GM12878 (cell line): ENCODE measurements around the gene WFDC13. TPM values are rescaled to one million over a fixed set of nuclear protein-coding genes. Genes with fewer than 3 reads are reported as not detected.

ENCODE experiments used
- ATAC-seq: fragments of 200-7000 bp; cut with Tn5 transposase; 3 replicates; pipeline ENCODE4 v1.9.1; 2020; ENCODE audit warnings: mild to moderate bottlenecking, moderate library complexity
- BruUV-seq: library from RNA; stranded (reverse); fragments of 400-500 nt; replicated peaks from 2 replicates; lab custom pipeline; 2021; lab: Mats Ljungman, UMichigan
- CTCF ChIA-PET: fragments of 300-600 bp; sonication (Branson Sonifier 250); formaldehyde crosslinking; extraction: SDS; loops from one replicate; lab custom pipeline; 2021; ENCODE audit warnings: inconsistent platforms; lab: Yijun Ruan, JAX
- POLR2A ChIA-PET: fragments of 350-600 bp; formaldehyde crosslinking; extraction: SDS; loops from one replicate; lab custom pipeline; 2021; ENCODE audit warnings: inconsistent platforms; lab: Charles Lee
- RAD21 ChIA-PET: fragments of 300-600 bp; sonication (Branson Sonifier 250); formaldehyde crosslinking; loops from one replicate; lab custom pipeline; 2023; ENCODE audit warnings: antibody characterized with exemption; ENCODE audit not compliant: unreplicated experiment; lab: Charles Lee
- SMC1A ChIA-PET: fragments of 300-600 bp; sonication (Branson Sonifier 250); formaldehyde crosslinking; loops from one replicate; lab custom pipeline; 2023; ENCODE audit not compliant: unreplicated experiment, uncharacterized antibody; lab: Charles Lee
- DNase-seq: peaks from one replicate; pipeline ENCODE4 v3.0.0-alpha.2; 2011; ENCODE audit warnings: low read depth, low spot score
- FAIRE-seq: peaks from 3 replicates; lab custom pipeline; 2011; peaks lifted over from hg19 to GRCh38; lab: Jason Lieb, UNC
- H2AFZ ChIP-seq: 2 replicates; pipeline ENCODE4 v1.6.0; 2011; ENCODE audit warnings: low read depth, low read length, control low read depth; ENCODE audit not compliant: control insufficient read depth
- H3K27ac ChIP-seq: 2 replicates; pipeline ENCODE4 v1.5.1; 2011; ENCODE audit warnings: control low read depth; ENCODE audit not compliant: control insufficient read depth, insufficient read depth
- H3K27me3 ChIP-seq, 2 experiments: replicated peaks in 1 of 2; 2 replicates each; pipeline versions ENCODE4 v1.6.0 to v1.6.1; 2011; ENCODE audit warnings: low read length in 1 of 2; ENCODE audit not compliant: control insufficient read depth in 2 of 2, insufficient read depth in 2 of 2
- H3K36me3 ChIP-seq, 2 experiments: 2 replicates each; pipeline ENCODE4 v1.5.1; 2011; ENCODE audit warnings: low read length in 1 of 2; ENCODE audit not compliant: control insufficient read depth in 2 of 2, insufficient read depth in 2 of 2
- H3K4me1 ChIP-seq: 2 replicates; pipeline ENCODE4 v1.6.1; 2011; ENCODE audit warnings: mild to moderate bottlenecking, low read length, moderate library complexity, mixed read lengths; ENCODE audit not compliant: control insufficient read depth, insufficient read depth
- H3K4me2 ChIP-seq: 2 replicates; pipeline ENCODE4 v1.6.0; 2011; ENCODE audit warnings: control low read depth; ENCODE audit not compliant: control insufficient read depth, insufficient read depth
- H3K4me3 ChIP-seq: fragments of 200-600 bp; sonication (generic); 2 replicates; pipeline ENCODE4 v1.5.1; 2016
- H3K79me2 ChIP-seq: 2 replicates; pipeline ENCODE4 v1.6.0; 2011; ENCODE audit warnings: low read length; ENCODE audit not compliant: control insufficient read depth, insufficient read depth
- H3K9ac ChIP-seq: 2 replicates; pipeline ENCODE4 v1.8.0; 2011; ENCODE audit warnings: low read length, control low read depth, mixed read lengths; ENCODE audit not compliant: control insufficient read depth, insufficient read depth
- H3K9me3 ChIP-seq: replicated peaks from 3 replicates; pipeline ENCODE4 v1.5.1; 2011; ENCODE audit warnings: mild to moderate bottlenecking, low read length; ENCODE audit not compliant: control insufficient read depth, insufficient read depth
- H4K20me1 ChIP-seq: 2 replicates; pipeline ENCODE4 v1.6.0; 2011; ENCODE audit not compliant: control insufficient read depth, insufficient read depth
- BACH1 ChIP-seq: fragments of 450-650 bp; IDR thresholded peaks from 2 replicates; pipeline ENCODE4 v1.6.1; 2017; ENCODE audit warnings: mild to moderate bottlenecking, borderline replicate concordance
- CUX1 ChIP-seq: IDR thresholded peaks from 2 replicates; pipeline ENCODE4 v1.6.1; 2012; ENCODE audit warnings: improper control_type of control experiment, low read depth, low read length; ENCODE audit not compliant: insufficient replicate concordance
- EP300 ChIP-seq, 2 experiments: fragments of 150-350 bp in 1 of 2; IDR thresholded peaks; 2 replicates each; pipeline ENCODE4 v1.6.1; 2011 to 2012; ENCODE audit warnings: low read depth in 2 of 2, low read length in 2 of 2, borderline replicate concordance in 1 of 2, improper control_type of control experiment in 1 of 2, inconsistent platforms in 1 of 2; ENCODE audit not compliant: control insufficient read depth in 1 of 2
- ESRRA ChIP-seq: IDR thresholded peaks from 2 replicates; pipeline ENCODE4 v1.6.1; 2012; ENCODE audit warnings: mild to moderate bottlenecking, low read length, improper control_type of control experiment
- FOXM1 ChIP-seq: IDR thresholded peaks from 2 replicates; pipeline ENCODE4 v1.6.1; 2012; ENCODE audit warnings: low read depth, mild to moderate bottlenecking, inconsistent platforms, low read length, moderate library complexity
- PBX3 ChIP-seq: IDR thresholded peaks from 2 replicates; pipeline ENCODE4 v1.6.1; 2011; ENCODE audit warnings: mild to moderate bottlenecking, low read depth, low read length, moderate library complexity; ENCODE audit not compliant: insufficient replicate concordance
- POLR2AphosphoS5 ChIP-seq: IDR thresholded peaks from 2 replicates; pipeline ENCODE4 v1.6.1; 2011; ENCODE audit warnings: mild to moderate bottlenecking, low read length, inconsistent platforms
- RELB ChIP-seq: fragments of 450-650 bp; IDR thresholded peaks from 2 replicates; pipeline ENCODE4 v1.6.1; 2017; ENCODE audit warnings: low read depth, mild to moderate bottlenecking, moderate library complexity
- REST ChIP-seq: IDR thresholded peaks from 2 replicates; pipeline ENCODE4 v1.6.1; 2012; ENCODE audit warnings: mild to moderate bottlenecking, low read depth, low read length
- SIN3A ChIP-seq: IDR thresholded peaks from 2 replicates; pipeline ENCODE4 v1.6.1; 2012; ENCODE audit warnings: low read depth, low read length, improper control_type of control experiment
- TARDBP ChIP-seq: IDR thresholded peaks from 2 replicates; pipeline ENCODE4 v1.6.1; 2016; ENCODE audit warnings: borderline replicate concordance
- ZNF207 ChIP-seq: fragments of 450-650 bp; IDR thresholded peaks from 2 replicates; pipeline ENCODE4 v1.6.1; 2014; ENCODE audit warnings: antibody characterized with exemption, mild to moderate bottlenecking, borderline replicate concordance
- WGBS: methylation state at CpG from one replicate; pipeline ENCODE4 v1.1.6; 2016; ENCODE audit warnings: low lambda C conversion rate; ENCODE audit not compliant: insufficient replicate concordance, insufficient coverage; ENCODE audit errors: missing lambda C conversion rate; 5-methylcytosine and 5-hydroxymethylcytosine counted together
- in situ Hi-C: fragments of 300-500 bp; cut with MboI; formaldehyde crosslinking; loops from 9 replicates; pipeline ENCODE4 v1.14.3; 2018; ENCODE audit warnings: mixed read lengths
- intact Hi-C: fragments of 100-400 bp; cut with micrococcal nuclease; formaldehyde crosslinking; loops from one replicate; pipeline ENCODE4 v1.14.2; 2022; ENCODE audit not compliant: unreplicated experiment
- polyA plus RNA-seq, 11 experiments: library from polyadenylated mRNA; depleted of rRNA in 4 of 11; unstranded in 6 of 11; stranded (reverse) in 5 of 11; fragments of >200 nt; fragmentation: Nextera tagmentation in 4 of 11; fragmentation: Illumina TruSeq in 1 of 11; extraction: Ambion mirVana in 4 of 11; extraction: Trizol in 1 of 11; gene quantifications; 1 replicate in 1 of 11; 2 replicates in 10 of 11; pipeline versions ENCODE4 v1.2.1 to v1.2.3, GENCODE V29; 2011 to 2016; ENCODE audit warnings: inconsistent platforms in 2 of 11, missing spikeins in 2 of 11, low read depth in 1 of 11
- total RNA-seq, 4 experiments: library from RNA; depleted of rRNA in 3 of 4; stranded (reverse); fragments of >200 nt in 3 of 4; fragmentation: Illumina TruSeq in 1 of 4; extraction: Trizol in 1 of 4; gene quantifications; 2 replicates each; pipeline versions ENCODE4 v1.2.1 to v1.2.3, GENCODE V29; 2013 to 2021

The WFDC13 gene
- total and polyA plus RNA-seq, 10 of the 15 experiments (the other 5 are each of a cell fraction or from before 2014, with no cell fraction given), result not detected

GRCh38 chr20:45735552-45735951, 33.7 kb downstream of the WFDC13 start:
- no peak overlapping the region for H3K4me2 ChIP-seq
- POLR2A ChIA-PET, result no interaction called here
- WGBS, result 40% methylated on average over 8 of the region's 8 CpGs
- H3K4me1 ChIP-seq, result no peaks in the 10 kb centered on the region
- H3K27me3 ChIP-seq, result no peaks in the 10 kb centered on the region
- no peak overlapping the region for H3K27ac ChIP-seq
- DNase-seq (no peak), ATAC-seq (peak; percentile 26; the same call in 2 of the 3 replicates), FAIRE-seq (no peak)
- no peak overlapping the region for H2AFZ ChIP-seq
- no peaks in the 10 kb centered on the region for H3K36me3 ChIP-seq
- TF ChIP-seq SIN3A (no peak), FOXM1 (no peak), ESRRA (no peak), ZNF207 (no peak), TARDBP (no peak), RELB (no peak), CUX1 (no peak), EP300 (IDR thresholded peaks at IDR 0.05; ENCODE audit: borderline replicate concordance in 1 of 2, control insufficient read depth in 1 of 2, low read depth in 2 of 2, low read length in 2 of 2) (no peak), POLR2AphosphoS5 (no peak), PBX3 (no peak), REST (no peak), BACH1 (no peak)
- peaks cover 2% of the 10 kb centered on the region; the same call in 1 of the 3 replicates for H3K9me3 ChIP-seq
- BruUV-seq, result no TSS peak
- SMC1A ChIA-PET, result no interaction called here
- no peaks in the 10 kb centered on the region for H4K20me1 ChIP-seq
- RAD21 ChIA-PET, result no interaction called here
- no peak overlapping the region for H3K9ac ChIP-seq
- H3K4me3 ChIP-seq, result no peak overlapping the region
- no peaks in the 10 kb centered on the region for H3K79me2 ChIP-seq
- intact Hi-C loops, result no loop called here
- CTCF ChIA-PET, result interaction anchor here (0.9 kb wide), 1 partner anchor 35 kb away, joined by 3 read pairs; no protein-coding TSS in a partner anchor
- in situ Hi-C loops, result no loop called here
